IPS-NIHi7 (cell line): ENCODE measurements around the gene NOD1.
"Not testable (repeated sequence)": the region's sequence is repeated elsewhere in the genome, so short reads cannot be mapped to it uniquely, and the experiment has no call there.

Experiments used
- DNase-seq: peaks from one replicate; pipeline ENCODE4 v3.0.0; 2012; ENCODE audit warnings: mixed read lengths; ENCODE audit errors: extremely low spot score

NOD1 gene

GRCh38 chr7:30504301-30505173 lies 26.0 kb upstream of the NOD1 start, which contains the start of gene GGCT:
Gene GGCT (minus strand): TSS chr7:30504829. CDS start chr7:30504709, 120 bp downstream.
- DNase-seq: peak; percentile 99

- DNase-seq: no peak
Observed at GRCh38 chr7:30503274-30504212, 25.0 kb upstream of the NOD1 start.

- DNase-seq: no peak
Observed at GRCh38 chr7:30502470-30503251, 24.1 kb upstream of the NOD1 start.

GRCh38 chr7:30501264-30501663 lies 22.7 kb upstream of the NOD1 start:
- no peak for DNase-seq

GRCh38 chr7:30493228-30493627 lies 14.6 kb upstream of the NOD1 start:
- no peak for DNase-seq

GRCh38 chr7:30491417-30491816 lies 12.8 kb upstream of the NOD1 start:
- DNase-seq: no peak

GRCh38 chr7:30487371-30487770 lies 8.8 kb upstream of the NOD1 start:
- DNase-seq: no peak

GRCh38 chr7:30485667-30486066 lies 7.1 kb upstream of the NOD1 start:
- DNase-seq: no peak

- not testable (repeated sequence) for DNase-seq
Observed at GRCh38 chr7:30481416-30481815, 2.8 kb upstream of the NOD1 start.

GRCh38 chr7:30479202-30480120 lies 877 bp upstream of the NOD1 start:
- no peak for DNase-seq

GRCh38 chr7:30476459-30477145 lies 2.0 kb downstream of the NOD1 start:
- DNase-seq: no peak

- no peak for DNase-seq
Observed at GRCh38 chr7:30475580-30475979, 3.0 kb downstream of the NOD1 start.

GRCh38 chr7:30474893-30475292 lies 3.7 kb downstream of the NOD1 start:
- no peak for DNase-seq

GRCh38 chr7:30474485-30474884 lies 4.1 kb downstream of the NOD1 start:
- DNase-seq: no peak

- DNase-seq: no peak
Observed at GRCh38 chr7:30473903-30474302, 4.7 kb downstream of the NOD1 start.

GRCh38 chr7:30472784-30473775 lies 5.5 kb downstream of the NOD1 start:
- no peak for DNase-seq

GRCh38 chr7:30472081-30472783 lies 6.4 kb downstream of the NOD1 start:
- DNase-seq: no peak

- DNase-seq: no peak
Observed at GRCh38 chr7:30471205-30471604, 7.4 kb downstream of the NOD1 start.
